Measurements from ENCODE around the gene ASB12.

Gene ASB12

DNA sequence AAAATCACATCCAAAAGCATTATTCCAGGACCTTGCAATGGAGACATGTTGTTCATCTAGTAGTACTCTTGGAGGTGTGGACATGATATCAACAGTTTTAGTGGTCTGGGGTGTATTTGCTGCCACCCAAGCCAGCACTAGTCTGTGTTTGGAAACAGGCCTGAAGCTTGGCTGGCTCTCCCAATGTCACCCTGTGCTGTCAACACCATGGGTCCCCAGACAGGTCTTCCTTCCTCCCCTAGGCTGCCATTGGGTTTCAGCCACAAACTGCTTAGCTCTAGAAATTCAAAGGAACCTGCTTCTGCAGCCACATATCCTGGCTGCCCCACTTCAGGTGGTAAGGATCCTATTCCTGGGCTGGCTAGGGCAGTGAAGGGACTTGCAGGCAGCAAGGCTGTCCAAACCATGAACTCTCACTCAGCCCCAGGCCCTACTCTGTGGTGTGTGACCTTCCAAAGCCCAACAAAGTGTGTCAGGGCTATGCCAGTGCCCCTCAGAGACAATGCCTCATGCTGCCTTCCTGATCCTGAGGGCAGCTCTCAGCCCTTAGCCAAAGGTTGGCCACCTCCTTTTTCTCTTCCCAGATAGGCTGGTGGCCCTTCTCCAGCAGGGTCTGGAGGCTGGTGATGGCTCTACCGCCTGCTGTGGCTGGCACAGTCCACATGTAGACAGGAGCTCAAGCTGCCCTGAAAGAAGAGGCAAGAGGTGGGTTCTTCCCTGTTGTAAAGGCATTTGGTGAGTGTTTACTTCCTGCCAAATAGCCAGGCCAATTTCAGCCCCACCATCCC, 43.2 kb downstream of the ASB12 start:
- DNase-seq, result no peak

DNA sequence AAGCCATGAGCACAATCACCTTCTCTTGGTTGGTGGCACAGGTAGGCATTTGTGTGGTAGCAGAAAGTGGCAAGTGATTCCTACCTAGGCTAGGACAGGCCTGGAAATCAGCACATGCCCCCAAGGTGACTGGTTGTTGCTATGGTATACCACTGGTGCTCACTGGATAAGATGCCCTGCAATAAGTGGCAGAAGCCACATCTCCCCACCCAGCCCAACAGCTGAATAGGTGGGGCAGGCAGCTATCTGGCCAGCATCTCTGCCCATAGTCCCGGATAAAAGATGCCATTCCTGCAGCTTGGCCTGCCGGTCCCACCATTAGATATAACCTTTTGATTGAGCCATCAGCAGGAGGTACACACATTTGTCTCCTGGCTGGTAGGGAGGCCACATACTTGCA, 46.0 kb downstream of the ASB12 start:
- no peak for DNase-seq

DNA sequence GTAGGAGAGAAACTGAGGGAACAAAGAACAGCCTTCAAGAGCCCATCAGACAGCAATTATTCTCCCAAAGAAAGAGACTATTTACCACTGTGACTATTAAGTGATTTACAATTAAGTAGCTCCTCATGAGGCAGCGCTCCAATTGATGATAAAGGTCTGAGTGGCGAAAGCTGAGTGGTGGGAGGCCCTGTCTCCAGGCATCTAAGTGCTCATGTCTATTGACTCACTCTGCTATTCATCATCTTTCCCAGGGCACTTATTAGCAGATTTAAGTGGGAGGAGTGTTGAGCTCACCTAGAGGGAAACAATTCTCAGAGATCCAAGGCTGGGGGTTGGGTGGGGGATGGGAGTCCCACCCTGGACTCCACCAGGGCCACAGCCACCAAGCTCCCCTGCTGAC, 48.2 kb downstream of the ASB12 start:
- no peak for DNase-seq

DNA sequence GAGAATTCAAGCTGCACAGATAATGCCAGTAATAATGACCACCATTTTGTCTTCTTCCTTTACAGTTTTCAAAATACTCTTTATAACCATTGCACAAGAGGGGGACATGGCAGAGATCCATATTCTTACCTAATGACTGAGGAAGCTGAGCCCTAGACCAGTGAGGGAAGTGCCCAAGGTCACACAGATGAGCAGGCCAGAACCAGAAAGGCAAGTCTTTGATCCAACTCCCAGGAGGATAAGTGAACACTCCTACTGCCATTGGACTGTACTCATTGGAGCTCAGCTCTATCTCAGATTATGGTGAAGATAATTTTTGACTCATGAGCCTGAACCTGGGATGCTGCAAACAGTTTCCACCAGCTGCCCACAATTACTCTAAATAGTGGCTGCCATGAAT, 53.5 kb downstream of the ASB12 start:
- DNase-seq, result no peak

All from activated T-cell treated with anti-CD3 and anti-CD28 coated beads for 4 hours (primary cell).